Activated CD4-positive, alpha-beta T cell treated with anti-CD3 and anti-CD28 coated beads, Interleukin-2, amount 50 U/mL, for 24 hours (primary cell): ENCODE data around the gene ZNF516.

Experiments
- DNase-seq, 2 donors: peaks; one replicate each; pipeline ENCODE4 v3.0.0-alpha.2; 2020; ENCODE audit warnings: low read depth in 1 of 2, low spot score in 1 of 2

ZNF516 gene

DNA sequence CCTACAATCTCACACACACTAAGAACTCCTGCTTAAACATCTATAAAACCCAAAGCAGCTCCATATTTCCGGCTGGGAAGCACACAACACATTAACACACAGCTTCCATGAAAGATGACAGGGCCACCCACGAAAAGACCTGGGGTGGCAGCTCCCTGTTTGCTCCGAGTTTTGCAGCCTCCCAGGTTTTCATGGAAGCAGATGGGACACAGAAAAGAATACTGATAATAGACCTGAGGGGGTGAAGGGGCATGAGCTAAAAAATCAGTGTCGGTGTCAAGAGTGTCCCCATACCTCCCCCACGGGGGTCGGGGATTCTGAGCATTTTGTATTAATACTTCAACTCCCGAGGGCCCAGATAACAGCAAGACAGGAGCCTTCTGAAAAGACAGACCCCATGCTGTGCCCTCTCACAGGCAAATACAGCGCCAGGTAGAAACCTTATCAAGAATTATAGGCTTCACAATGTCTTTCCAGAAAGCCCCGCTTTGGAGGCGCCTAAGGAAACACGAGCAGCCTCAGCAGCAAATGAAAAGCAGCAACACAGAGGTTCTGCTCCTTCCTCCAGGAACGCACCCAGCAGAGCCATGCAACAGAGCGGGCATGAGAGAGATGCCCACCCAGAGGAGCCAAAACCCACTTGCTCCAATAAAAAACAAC is 50.5 kb downstream of the ZNF516 start:
- DNase-seq, result no peak

- no peak for DNase-seq
These were observed 51.3 kb downstream of the ZNF516 start for GRCh38 chr18:76443519-76444445.

- DNase-seq, result no peak
These were observed 52.5 kb downstream of the ZNF516 start for GRCh38 chr18:76442413-76443171.

GRCh38 chr18:76441668-76442412 is 53.2 kb downstream of the ZNF516 start:
- DNase-seq, result no peak

DNA sequence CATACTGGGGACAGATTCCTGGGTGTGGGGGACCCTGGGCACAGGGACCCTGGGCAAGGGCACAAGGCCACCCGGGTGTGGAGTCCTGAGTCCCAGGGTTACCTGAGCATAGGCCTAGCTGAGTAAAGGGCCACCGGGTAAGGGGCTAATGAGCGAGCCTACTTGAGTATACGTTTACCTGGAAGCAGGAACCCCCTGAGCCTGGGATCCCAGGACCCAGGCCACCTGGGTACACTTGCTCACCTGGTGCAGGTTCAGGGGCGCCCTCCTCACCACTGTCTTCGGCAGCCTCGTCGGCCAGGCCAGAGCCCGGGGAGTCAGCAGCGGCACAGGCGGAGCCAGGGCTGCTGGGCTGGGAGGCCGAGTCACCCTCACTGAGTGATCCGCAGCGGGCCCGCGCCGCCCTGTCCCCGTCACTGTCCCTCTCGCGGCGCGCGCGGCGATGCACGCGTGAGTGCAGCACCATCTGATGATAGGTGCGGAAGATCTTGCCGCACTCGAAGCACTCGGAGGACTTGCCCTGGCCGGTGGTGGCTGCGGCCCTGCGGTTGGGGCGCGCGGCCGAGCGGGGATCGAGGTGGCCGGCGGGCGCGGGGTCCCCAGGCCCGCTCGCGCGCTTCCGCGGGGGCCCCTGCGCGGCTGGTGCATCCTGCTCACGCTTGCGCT is 53.9 kb downstream of the ZNF516 start:
- DNase-seq, result no peak

DNA sequence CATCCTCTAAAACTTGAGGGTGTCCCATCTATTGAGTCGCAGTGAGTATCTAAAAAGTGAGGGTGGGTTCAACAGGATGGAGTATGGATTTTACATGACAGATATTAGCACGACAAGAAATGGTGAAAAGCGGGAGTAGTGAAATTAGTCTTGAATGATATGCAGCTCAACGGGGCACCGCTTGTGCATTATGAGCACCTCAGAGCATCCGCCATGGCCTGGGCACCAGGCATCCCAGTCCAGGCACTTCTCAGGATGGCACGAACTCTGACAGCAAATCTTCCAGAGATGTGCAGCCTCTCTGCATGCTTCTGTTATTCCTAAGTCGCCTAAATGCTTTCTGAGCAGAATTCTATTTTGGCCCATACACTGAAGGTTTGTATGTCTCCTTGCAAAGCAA is 57.1 kb downstream of the ZNF516 start:
- no peak for DNase-seq

DNA sequence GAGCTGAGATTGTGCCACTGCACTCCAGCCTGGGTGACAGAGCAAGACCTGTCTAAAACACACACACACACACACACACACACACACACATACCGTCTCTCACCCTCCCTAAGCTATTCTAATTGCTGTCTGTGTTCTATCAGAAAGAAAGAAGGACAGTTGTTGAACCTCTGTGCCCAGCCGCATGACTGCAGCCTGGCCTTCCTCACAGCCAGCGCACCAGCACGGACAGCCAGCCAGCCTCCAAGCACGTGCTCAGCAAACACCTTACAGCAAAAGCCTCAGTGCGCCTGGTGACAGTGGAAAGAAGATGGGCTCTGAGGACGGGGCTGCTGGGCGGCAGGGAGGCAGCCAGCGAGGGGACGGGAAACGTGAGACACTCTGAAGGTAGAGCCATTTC is 58.0 kb downstream of the ZNF516 start:
- no peak for DNase-seq

DNA sequence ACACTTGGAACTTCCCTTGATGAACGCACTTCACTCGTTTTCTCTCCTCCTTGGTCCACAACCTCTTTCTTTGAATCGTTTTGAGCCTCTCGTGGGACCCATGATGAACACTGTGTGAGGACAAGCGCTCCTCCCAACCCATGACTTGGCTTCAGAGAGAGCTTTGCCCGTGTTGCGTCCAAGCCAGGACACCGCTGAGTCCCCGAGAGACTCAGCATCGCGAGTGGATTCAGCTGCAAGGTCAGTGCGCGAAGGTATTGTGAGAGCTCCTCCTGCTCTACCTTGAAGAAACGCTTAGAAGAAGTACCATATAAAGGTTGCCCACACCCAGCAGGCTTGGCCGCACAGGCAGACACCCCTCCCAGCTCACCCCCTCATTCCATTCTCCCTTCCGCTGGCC is 58.7 kb downstream of the ZNF516 start:
- no peak for DNase-seq

DNA sequence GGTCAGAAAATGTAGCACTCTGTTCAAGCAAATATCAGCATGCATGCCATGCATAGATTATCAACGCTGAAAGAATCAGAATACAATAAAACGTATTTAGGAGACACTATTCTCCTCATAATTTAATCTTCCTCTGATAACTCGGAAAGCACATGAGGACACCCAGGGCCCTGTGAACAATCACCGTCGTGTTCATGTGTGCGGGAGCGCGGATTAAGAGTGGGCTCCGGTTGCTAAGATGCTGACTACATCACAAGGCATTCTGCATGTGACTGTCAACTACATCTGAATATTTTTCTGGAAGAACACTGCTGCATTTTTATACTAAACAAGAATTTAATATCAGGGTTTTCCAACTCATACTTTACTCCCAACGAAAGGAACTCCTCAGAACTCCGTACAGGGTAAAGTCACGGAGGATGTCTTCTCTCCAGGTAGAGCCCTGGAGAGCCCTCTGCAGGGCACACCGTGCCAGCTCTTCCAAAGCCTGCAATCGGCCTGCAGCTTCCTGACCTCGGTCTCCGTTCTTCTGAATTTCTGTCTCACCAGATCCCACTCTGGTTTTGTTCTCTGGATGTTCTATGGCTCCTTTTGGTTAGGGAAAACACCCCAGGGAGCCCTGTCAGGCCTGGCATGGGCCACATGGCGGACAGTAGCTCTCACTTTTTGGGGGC is 59.6 kb downstream of the ZNF516 start:
- DNase-seq, result no peak

DNA sequence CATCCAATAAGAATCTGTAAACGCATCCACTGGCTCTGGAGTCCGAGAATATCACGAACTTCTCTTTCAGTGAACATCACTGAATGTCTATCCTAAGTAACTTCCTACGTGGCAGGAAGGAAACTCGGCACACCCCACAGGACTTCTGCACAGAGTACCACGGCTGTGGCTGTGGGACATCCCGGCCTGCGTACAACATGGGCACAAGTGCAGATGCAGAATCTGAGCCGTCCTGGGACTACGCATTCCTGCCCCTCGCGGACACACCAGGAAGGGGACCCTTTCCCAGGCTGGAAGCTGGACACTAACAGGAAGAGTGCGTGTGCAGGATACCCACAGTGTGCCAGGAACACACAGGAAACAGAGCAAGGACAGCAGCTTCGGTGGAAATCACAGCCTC is 60.6 kb downstream of the ZNF516 start:
- no peak for DNase-seq

DNA sequence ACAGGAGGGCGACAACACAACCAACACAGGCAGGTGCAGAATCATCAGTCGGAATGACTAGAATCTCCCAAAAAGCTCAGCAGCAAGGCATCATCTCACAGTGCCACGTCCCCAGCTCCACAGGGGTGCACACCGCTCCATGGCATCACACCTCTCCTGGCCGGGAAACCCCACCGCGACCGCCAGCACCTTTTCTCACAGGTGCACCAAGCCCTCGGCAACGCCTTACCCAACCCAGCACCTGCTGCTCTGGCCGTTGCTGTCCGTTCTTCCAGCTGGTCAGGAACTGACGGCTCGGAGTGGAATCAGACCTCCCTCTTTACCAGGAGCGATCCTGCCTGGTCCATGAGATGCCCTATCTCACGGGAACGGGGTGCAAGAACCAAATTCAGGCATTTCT is 61.3 kb downstream of the ZNF516 start:
- no peak for DNase-seq

GRCh38 chr18:76432970-76433767 is 61.9 kb downstream of the ZNF516 start:
- no peak for DNase-seq

DNA sequence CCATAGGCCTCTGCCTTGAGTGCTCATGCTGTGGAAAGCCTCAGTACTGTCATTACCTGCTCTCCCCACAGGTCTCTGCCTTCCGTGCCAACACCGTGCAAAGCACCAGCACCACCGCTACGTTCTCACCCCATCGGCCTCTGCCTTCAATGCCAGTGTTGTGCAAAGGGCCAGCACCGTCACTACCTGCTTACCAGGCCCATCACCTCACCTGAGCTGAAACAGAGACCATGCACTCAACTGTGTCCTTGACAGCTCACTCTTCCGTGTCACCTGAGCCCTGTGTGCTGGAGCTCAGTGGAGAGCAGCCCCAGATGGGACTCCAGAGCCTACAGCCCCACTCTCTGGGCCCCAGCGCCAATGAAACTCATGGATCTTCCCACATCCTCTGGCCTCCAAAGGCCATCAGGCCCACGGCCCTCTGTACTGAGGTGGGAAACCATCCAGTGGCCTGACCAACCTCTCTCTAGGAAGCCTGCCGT is 62.7 kb downstream of the ZNF516 start:
- no peak for DNase-seq

- DNase-seq, result no peak
These were observed 63.4 kb downstream of the ZNF516 start for GRCh38 chr18:76431437-76432273.

DNA sequence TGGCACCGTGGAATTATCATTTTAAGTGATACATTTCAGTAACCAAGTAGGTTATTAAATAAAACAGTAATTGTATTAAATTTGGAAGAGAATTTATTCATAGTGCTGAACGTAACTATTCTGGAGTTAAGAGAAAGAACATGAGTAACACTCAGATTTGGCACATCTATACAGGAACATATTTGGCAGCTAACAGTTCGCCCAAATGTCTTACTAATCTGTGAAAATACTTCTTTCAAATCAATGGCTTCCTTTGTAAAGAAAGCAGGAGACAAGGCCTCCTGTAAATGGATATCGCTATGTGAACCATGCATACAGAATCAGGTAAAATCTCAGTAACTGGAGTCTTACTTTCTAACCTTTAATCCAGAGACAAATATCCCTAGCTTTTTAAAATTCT is 64.4 kb downstream of the ZNF516 start:
- DNase-seq, result no peak

GRCh38 chr18:76429262-76430126 is 65.5 kb downstream of the ZNF516 start:
- no peak for DNase-seq
